DOHH2 (cell line): ENCODE results near the gene FSTL1.

Experiments used
- EZH2phosphoT487 ChIP-seq: fragments of 200-600 bp; sonication (generic); IDR thresholded peaks from 2 replicates; pipeline ENCODE4 v1.6.1; 2017; ENCODE audit warnings: borderline replicate concordance, mild to moderate bottlenecking, antibody characterized with exemption, low read length, moderate library complexity, mixed read lengths
- TF ChIP-seq, protein P1 (sequence below): fragments of 200-600 bp; sonication (generic); IDR thresholded peaks from one replicate; pipeline ENCODE4 v1.5.1; 2014; ENCODE audit warnings: antibody characterized with exemption, mild to moderate bottlenecking, low read depth, low read length; ENCODE audit not compliant: poor library complexity, severe bottlenecking

- TF ChIP-seq, protein P1, sequence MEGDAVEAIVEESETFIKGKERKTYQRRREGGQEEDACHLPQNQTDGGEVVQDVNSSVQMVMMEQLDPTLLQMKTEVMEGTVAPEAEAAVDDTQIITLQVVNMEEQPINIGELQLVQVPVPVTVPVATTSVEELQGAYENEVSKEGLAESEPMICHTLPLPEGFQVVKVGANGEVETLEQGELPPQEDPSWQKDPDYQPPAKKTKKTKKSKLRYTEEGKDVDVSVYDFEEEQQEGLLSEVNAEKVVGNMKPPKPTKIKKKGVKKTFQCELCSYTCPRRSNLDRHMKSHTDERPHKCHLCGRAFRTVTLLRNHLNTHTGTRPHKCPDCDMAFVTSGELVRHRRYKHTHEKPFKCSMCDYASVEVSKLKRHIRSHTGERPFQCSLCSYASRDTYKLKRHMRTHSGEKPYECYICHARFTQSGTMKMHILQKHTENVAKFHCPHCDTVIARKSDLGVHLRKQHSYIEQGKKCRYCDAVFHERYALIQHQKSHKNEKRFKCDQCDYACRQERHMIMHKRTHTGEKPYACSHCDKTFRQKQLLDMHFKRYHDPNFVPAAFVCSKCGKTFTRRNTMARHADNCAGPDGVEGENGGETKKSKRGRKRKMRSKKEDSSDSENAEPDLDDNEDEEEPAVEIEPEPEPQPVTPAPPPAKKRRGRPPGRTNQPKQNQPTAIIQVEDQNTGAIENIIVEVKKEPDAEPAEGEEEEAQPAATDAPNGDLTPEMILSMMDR = no peak
- TF ChIP-seq EZH2phosphoT487 = no peak
Observed at GRCh38 chr3:120393761-120394160, 57.0 kb downstream of the FSTL1 start.
